ENCODE results near the gene ANO1.

DNA sequence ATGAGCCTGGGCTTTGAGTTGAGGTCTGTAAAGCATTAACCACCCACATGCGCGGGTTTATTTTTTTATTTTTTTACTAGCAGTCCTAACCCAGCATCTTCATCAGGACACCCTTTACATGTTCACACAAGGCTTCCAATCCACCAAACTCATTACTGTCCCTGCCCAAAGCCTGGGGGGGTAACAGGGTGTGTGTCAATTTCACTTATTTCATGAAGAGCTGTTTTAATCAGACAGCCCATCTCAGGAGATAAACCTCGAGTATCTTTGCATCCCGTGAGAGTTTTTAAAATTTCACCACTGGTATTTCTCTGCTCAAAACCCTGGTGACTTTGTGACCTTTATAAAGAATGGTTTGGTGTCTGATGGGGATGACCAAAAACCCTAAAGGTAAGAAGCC is 45.6 kb downstream of the ANO1 start:
- TF ChIP-seq, protein P1, sequence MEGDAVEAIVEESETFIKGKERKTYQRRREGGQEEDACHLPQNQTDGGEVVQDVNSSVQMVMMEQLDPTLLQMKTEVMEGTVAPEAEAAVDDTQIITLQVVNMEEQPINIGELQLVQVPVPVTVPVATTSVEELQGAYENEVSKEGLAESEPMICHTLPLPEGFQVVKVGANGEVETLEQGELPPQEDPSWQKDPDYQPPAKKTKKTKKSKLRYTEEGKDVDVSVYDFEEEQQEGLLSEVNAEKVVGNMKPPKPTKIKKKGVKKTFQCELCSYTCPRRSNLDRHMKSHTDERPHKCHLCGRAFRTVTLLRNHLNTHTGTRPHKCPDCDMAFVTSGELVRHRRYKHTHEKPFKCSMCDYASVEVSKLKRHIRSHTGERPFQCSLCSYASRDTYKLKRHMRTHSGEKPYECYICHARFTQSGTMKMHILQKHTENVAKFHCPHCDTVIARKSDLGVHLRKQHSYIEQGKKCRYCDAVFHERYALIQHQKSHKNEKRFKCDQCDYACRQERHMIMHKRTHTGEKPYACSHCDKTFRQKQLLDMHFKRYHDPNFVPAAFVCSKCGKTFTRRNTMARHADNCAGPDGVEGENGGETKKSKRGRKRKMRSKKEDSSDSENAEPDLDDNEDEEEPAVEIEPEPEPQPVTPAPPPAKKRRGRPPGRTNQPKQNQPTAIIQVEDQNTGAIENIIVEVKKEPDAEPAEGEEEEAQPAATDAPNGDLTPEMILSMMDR (optimal IDR thresholded peaks at IDR 0.05 in 1 of 3, IDR thresholded peaks at IDR 0.05 in 1 of 3, conservative IDR thresholded peaks at IDR 0.05 in 1 of 3; ENCODE audit: extremely low read depth in 1 of 3, insufficient read depth in 2 of 3, low read length in 3 of 3): no peak
- no peak for TF ChIP-seq EZH2 (IDR thresholded peaks at IDR 0.05; ENCODE audit: low read length)

Data from keratinocyte (primary cell).